Activated T-helper 17 cell treated with anti-CD3 and anti-CD28 coated beads, Interleukin-2, amount 50 U/mL, for 72 hours (primary cell): ENCODE data around the gene EXOC3. TPM values are rescaled to one million over a fixed set of nuclear protein-coding genes. Genes with fewer than 3 reads are reported as not detected.
"Not testable (repeated sequence)": the region's sequence is repeated elsewhere in the genome, so short reads cannot be mapped to it uniquely, and the experiment has no call there.

Experiments used
- ATAC-seq: fragments of 150-1000 bp; cut with Tn5 transposase; replicated peaks from 2 replicates; pipeline ENCODE4 v1.10.0; 2021; ENCODE audit warnings: mild to moderate bottlenecking, moderate library complexity
- H3K27ac Mint-ChIP-seq: one replicate; pipeline ENCODE4 v1.8.0; 2022; ENCODE audit warnings: mixed read lengths
- H3K27me3 Mint-ChIP-seq: one replicate; pipeline ENCODE4 v1.8.0; 2022; ENCODE audit warnings: mixed read lengths
- H3K36me3 Mint-ChIP-seq: one replicate; pipeline ENCODE4 v1.8.0; 2022; ENCODE audit warnings: low read depth, mild to moderate bottlenecking, mixed read lengths
- H3K4me1 Mint-ChIP-seq: one replicate; pipeline ENCODE4 v1.8.0; 2022; ENCODE audit warnings: mixed read lengths
- H3K4me3 Mint-ChIP-seq: one replicate; pipeline ENCODE4 v1.8.0; 2022; ENCODE audit warnings: mild to moderate bottlenecking, mixed read lengths
- H3K9me3 Mint-ChIP-seq: one replicate; pipeline ENCODE4 v1.8.0; 2022; ENCODE audit warnings: mixed read lengths
- total RNA-seq, 2 donors: library from RNA; stranded (reverse); gene quantifications; one replicate each; pipeline ENCODE4 v1.2.3, GENCODE V29; 2022

Gene EXOC3
- total RNA-seq, 2 donors from 2014 or later = 78.3 to 93.6 TPM

- no peaks in the 10 kb centered on the region for H3K9me3 Mint-ChIP-seq
- H3K4me1 Mint-ChIP-seq = peaks cover 4% of the 10 kb centered on the region
- ATAC-seq = peak; percentile 84
- peak overlapping the region; percentile 93 for H3K4me3 Mint-ChIP-seq
- peaks cover 7% of the 10 kb centered on the region for H3K27me3 Mint-ChIP-seq
- peak overlapping the region; percentile 91 for H3K27ac Mint-ChIP-seq
- peaks cover 29% of the 10 kb centered on the region for H3K36me3 Mint-ChIP-seq
These were observed 29.9 kb downstream of the EXOC3 start for GRCh38 chr5:472656-473550.

DNA sequence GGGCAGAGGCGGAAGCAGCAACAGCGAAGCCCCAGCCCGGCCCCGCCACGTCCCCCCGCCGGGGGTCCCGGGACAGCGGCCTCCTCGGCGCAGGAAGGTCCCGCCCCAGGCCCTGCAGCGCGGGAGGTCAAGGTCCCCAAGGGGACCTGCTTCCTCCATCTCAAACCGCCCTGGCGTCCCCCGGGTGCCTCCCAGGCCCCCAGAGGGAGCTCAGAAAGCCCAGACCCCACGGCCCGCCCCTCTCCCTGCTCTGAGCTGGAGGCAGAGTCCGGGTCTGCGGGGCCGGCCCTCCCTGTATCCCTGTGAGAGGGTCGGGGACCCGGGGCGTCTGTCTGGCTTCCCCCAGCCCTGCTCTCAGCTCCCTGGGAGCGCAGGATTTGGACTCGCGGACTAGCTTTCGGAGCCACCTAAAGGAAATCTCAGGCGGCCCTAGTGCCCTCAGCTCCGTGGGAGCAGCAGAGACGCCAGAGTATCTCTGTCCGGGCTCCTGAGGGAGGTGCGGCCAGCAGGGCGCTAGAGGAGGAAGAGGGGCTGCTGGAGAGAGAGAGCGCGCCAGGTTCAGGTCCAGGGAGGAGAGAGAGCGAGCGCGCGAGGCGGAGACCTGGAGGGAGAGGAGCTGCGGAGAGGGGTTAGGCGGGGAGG lies 30.7 kb downstream of the EXOC3 start:
- Mint-ChIP-seq H3K27ac (peak overlapping the region; percentile 68), H3K36me3 (peaks cover 29% of the 10 kb centered on the region), H3K9me3 (no peaks in the 10 kb centered on the region), H3K4me1 (peaks cover 4% of the 10 kb centered on the region), H3K27me3 (peaks cover 7% of the 10 kb centered on the region), H3K4me3 (peak overlapping the region; percentile 89)
- ATAC-seq = peak; percentile 16

DNA sequence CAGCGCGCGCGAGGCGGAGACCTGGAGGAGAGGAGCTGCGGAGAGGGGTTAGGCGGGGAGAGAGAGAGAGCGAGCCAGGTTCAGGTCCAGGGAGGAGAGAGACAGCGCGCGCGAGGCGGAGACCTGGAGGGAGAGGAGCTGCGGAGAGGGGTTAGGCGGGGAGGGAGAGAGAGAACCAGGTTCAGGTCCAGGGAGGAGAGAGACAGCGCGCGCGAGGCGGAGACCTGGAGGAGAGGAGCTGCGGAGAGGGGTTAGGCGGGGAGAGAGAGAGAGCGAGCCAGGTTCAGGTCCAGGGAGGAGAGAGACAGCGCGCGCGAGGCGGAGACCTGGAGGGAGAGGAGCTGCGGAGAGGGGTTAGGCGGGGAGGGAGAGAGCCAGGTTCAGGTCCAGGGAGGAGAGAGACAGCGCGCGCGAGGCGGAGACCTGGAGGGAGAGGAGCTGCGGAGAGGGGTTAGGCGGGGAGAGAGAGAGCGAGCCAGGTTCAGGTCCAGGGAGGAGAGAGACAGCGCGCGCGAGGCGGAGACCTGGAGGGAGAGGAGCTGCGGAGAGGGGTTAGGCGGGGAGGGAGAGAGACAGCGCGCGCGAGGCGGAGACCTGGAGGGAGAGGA lies 31.4 kb downstream of the EXOC3 start:
- Mint-ChIP-seq H3K4me3 (peak overlapping the region; percentile 89), H3K36me3 (peaks cover 29% of the 10 kb centered on the region), H3K27ac (peak overlapping the region; percentile 68)
- not testable (repeated sequence) for H3K9me3 Mint-ChIP-seq, H3K27me3 Mint-ChIP-seq, ATAC-seq, H3K4me1 Mint-ChIP-seq

GRCh38 chr5:474840-475661 lies 32.1 kb downstream of the EXOC3 start:
- Mint-ChIP-seq H3K27me3 (peaks cover 7% of the 10 kb centered on the region), H3K4me1 (peaks cover 4% of the 10 kb centered on the region), H3K36me3 (peaks cover 26% of the 10 kb centered on the region), H3K4me3 (peak overlapping the region; percentile 89), H3K9me3 (no peaks in the 10 kb centered on the region), H3K27ac (no peak overlapping the region)
- ATAC-seq = no peak

- peak overlapping the region; percentile 89 for H3K4me3 Mint-ChIP-seq
- H3K36me3 Mint-ChIP-seq = peaks cover 19% of the 10 kb centered on the region
- no peak for ATAC-seq
- H3K27ac Mint-ChIP-seq = no peak overlapping the region
- no peaks in the 10 kb centered on the region for H3K9me3 Mint-ChIP-seq
- peaks cover 4% of the 10 kb centered on the region for H3K4me1 Mint-ChIP-seq
- H3K27me3 Mint-ChIP-seq = peaks cover 7% of the 10 kb centered on the region
These were observed 32.7 kb downstream of the EXOC3 start for GRCh38 chr5:475704-476101.

DNA sequence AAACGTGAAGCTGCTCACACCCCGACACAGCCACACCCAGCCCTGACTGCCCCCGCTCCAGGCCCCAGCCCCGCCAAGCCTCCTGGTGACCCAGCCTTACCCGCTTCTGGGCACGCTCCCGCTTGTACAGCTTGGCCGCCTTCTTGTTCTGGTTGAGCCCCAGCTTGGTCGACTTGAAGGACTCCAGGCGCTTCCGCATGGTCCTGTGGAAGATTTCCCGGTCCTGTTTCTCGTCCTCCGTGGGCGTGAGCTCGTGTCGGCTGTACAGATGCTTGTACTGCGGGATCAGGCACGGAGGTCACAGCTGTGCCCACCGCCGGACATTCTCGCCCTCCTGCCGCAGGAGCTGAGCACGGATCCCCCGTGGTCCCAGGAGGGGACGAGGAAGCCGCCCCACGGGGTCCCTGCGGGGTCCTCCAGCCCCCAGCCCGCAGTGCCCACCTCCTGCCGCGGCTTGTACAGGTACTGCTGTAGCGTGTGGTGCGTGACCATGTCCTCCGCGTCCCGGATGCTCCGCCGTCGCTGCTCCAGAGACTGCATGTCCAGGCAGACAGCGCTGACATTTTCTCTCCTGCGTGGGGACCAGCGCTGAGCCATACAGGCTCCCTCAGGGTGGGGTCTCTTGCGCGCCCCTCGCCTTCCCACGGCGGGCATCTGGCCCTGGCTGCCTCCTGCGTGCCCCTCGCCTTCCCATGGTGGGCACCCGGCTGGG lies 33.3 kb downstream of the EXOC3 start:
- peaks cover 4% of the 10 kb centered on the region for H3K4me1 Mint-ChIP-seq
- H3K27me3 Mint-ChIP-seq = peaks cover 7% of the 10 kb centered on the region
- ATAC-seq = no peak
- H3K9me3 Mint-ChIP-seq = no peaks in the 10 kb centered on the region
- H3K36me3 Mint-ChIP-seq = peaks cover 14% of the 10 kb centered on the region
- H3K27ac Mint-ChIP-seq = no peak overlapping the region
- no peak overlapping the region for H3K4me3 Mint-ChIP-seq

GRCh38 chr5:476814-477175 lies 33.8 kb downstream of the EXOC3 start:
- Mint-ChIP-seq H3K4me1 (peaks cover 3% of the 10 kb centered on the region), H3K36me3 (peaks cover 8% of the 10 kb centered on the region), H3K4me3 (no peak overlapping the region), H3K27me3 (peaks cover 10% of the 10 kb centered on the region), H3K9me3 (no peaks in the 10 kb centered on the region), H3K27ac (no peak overlapping the region)
- ATAC-seq = no peak

GRCh38 chr5:477247-477646 lies 34.3 kb downstream of the EXOC3 start:
- no peak overlapping the region for H3K4me3 Mint-ChIP-seq
- H3K4me1 Mint-ChIP-seq = no peaks in the 10 kb centered on the region
- H3K27me3 Mint-ChIP-seq = peaks cover 10% of the 10 kb centered on the region
- no peak overlapping the region for H3K27ac Mint-ChIP-seq
- no peaks in the 10 kb centered on the region for H3K9me3 Mint-ChIP-seq
- ATAC-seq = no peak
- H3K36me3 Mint-ChIP-seq = peaks cover 5% of the 10 kb centered on the region

DNA sequence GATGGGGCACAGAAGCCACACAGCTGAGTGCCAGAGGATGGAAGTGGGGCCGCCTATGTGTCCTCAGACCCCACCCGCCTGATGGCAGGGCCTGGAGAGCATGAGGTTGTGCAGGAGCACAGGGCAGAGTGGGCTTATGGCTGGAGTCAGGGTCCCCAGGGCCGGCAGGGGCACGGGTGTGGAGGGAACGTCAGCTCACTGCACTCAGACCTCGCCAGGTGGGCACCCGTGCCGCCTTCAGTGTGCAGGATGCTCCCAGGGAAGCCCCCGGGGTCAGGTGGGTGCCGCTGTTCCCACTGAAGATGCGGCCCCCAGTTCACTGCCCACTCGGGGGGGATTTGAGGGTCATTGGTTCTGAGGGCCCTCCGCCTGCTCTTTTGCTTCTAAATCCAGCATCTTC lies 34.9 kb downstream of the EXOC3 start:
- peaks cover 5% of the 10 kb centered on the region for H3K36me3 Mint-ChIP-seq
- H3K27ac Mint-ChIP-seq = no peak overlapping the region
- no peaks in the 10 kb centered on the region for H3K4me1 Mint-ChIP-seq
- peaks cover 10% of the 10 kb centered on the region for H3K27me3 Mint-ChIP-seq
- ATAC-seq = no peak
- H3K4me3 Mint-ChIP-seq = no peak overlapping the region
- no peaks in the 10 kb centered on the region for H3K9me3 Mint-ChIP-seq

DNA sequence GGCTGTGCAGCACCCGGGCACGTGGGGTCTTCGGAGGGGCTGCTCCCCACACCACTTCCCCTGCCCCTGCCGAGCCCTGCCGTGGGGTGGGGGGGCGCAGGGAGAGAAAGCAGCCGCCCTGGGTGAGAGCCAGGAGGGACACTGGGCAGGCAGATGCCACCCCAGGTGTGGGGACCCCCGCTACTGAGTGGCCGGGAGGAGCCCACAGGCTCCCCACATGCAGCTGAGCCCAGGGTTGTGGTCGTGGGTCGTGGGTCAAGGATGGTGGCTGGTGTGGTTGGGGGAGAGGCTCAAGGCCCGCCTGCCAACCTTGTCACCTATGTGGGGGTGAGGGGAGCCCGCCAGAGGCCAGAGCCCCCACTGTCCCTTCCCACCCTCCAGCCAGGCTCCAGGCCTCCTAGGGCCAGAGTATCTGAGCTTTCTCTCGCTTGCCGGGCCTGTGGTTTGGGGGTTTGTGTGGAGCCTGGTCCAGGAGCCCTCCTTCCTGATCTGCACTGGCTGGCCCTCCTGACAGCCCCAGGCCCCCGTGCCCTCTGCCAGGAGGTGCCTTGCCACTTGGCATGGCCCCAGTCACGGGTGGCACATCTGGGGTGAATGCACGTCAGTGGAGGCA lies 35.5 kb downstream of the EXOC3 start:
- peaks cover 5% of the 10 kb centered on the region for H3K36me3 Mint-ChIP-seq
- H3K27me3 Mint-ChIP-seq = peaks cover 10% of the 10 kb centered on the region
- no peaks in the 10 kb centered on the region for H3K9me3 Mint-ChIP-seq
- no peak for ATAC-seq
- no peaks in the 10 kb centered on the region for H3K4me1 Mint-ChIP-seq
- H3K4me3 Mint-ChIP-seq = no peak overlapping the region
- no peak overlapping the region for H3K27ac Mint-ChIP-seq

GRCh38 chr5:478982-479535 lies 36.1 kb downstream of the EXOC3 start:
- Mint-ChIP-seq H3K9me3 (no peaks in the 10 kb centered on the region), H3K4me1 (no peaks in the 10 kb centered on the region), H3K27me3 (peaks cover 7% of the 10 kb centered on the region), H3K36me3 (no peaks in the 10 kb centered on the region), H3K4me3 (no peak overlapping the region), H3K27ac (no peak overlapping the region)
- peak; percentile 8 for ATAC-seq

DNA sequence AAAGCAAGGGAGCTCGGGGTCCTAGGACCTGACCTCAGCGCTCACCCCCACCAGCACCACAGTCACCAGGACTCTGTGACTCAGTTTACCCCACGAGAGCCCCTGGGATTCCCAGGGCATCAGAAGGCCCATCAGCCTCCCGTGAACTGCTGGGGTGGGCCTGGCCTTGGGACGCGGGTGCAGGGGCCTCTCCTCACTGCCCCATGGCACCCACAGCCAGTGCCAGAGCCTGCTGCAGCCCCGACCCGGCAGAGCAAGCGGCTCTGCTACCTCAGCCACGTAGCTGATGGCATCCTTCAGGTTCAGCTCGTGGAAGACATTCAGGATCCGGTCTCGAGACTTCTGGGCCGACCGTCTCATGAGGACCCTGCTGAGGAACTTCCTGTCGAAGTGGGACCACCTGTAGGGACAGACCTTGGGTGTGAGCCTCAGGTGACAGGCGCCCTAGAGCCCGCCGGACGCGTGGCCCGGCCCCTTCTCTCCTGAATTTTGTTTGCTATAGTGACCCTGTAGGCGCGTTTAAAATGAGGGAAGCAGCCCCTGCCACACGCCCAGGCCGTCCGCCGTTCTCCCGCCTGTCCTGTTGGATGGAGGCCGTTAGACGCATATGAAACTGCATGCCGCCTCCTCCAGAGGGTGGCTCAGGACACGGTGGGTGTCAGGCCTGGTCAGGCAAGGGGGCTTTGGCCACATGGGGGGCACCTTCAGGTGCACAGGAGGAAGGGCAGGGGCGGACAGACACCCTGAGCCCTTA lies 36.8 kb downstream of the EXOC3 start:
- H3K27me3 Mint-ChIP-seq = peaks cover 7% of the 10 kb centered on the region
- H3K4me1 Mint-ChIP-seq = no peaks in the 10 kb centered on the region

DNA sequence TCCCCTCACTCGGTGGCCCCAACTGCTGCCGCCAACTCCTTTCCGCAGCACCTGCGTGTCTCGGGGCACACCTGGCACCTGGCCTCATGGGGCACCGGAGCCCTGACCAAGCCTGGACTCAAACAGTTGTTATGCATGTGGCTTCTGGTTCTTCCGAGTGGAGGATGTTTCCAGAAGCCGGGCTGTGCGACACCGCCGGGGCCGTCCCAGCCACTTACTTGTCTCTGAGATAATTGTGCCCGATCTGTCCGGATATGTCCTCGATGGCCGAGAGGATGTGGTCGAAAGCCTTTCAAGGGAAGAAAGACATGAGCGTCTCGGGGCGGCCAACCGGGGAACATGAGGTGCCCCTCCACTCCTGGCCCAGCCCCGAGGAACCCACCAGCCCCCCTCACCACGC lies 38.4 kb downstream of the EXOC3 start:
- Mint-ChIP-seq H3K27ac (no peak overlapping the region), H3K4me1 (no peaks in the 10 kb centered on the region), H3K36me3 (no peaks in the 10 kb centered on the region), H3K4me3 (no peak overlapping the region), H3K9me3 (no peaks in the 10 kb centered on the region), H3K27me3 (peaks cover 6% of the 10 kb centered on the region)
- ATAC-seq = no peak

More for the DNA sequence above, 36.8 kb downstream of the EXOC3 start:
- no peaks in the 10 kb centered on the region for H3K9me3 Mint-ChIP-seq
- H3K27ac Mint-ChIP-seq = no peak overlapping the region
- no peak overlapping the region for H3K4me3 Mint-ChIP-seq
- H3K36me3 Mint-ChIP-seq = no peaks in the 10 kb centered on the region
- no peak for ATAC-seq
